Fibroblast of the aortic adventitia (primary cell): ENCODE data around the gene FAM20C. TPM values are rescaled to one million over a fixed set of nuclear protein-coding genes. Genes with fewer than 3 reads are reported as not detected.

Experiments
- DNase-seq: peaks from one replicate; pipeline ENCODE4 v3.0.0-alpha.2; 2010; ENCODE audit warnings: low read depth
- H3K4me3 ChIP-seq: 2 replicates; pipeline ENCODE4 v1.5.1; 2011; ENCODE audit warnings: low read depth, mild to moderate bottlenecking, control low read depth, low read length, moderate library complexity
- total RNA-seq: library from RNA; depleted of rRNA; stranded (reverse); fragments of >200 nt; gene quantifications from 2 replicates; pipeline ENCODE4 v1.2.3, GENCODE V29; 2012; ENCODE audit warnings: low replicate concordance
- TF ChIP-seq, protein P1 (sequence below): IDR thresholded peaks from 2 replicates; pipeline ENCODE4 v1.5.1; 2011; ENCODE audit warnings: mild to moderate bottlenecking, low read length, control low read depth, inconsistent platforms; ENCODE audit not compliant: insufficient read depth

The FAM20C gene
- total RNA-seq, 1 donor: 55.5 TPM

DNA sequence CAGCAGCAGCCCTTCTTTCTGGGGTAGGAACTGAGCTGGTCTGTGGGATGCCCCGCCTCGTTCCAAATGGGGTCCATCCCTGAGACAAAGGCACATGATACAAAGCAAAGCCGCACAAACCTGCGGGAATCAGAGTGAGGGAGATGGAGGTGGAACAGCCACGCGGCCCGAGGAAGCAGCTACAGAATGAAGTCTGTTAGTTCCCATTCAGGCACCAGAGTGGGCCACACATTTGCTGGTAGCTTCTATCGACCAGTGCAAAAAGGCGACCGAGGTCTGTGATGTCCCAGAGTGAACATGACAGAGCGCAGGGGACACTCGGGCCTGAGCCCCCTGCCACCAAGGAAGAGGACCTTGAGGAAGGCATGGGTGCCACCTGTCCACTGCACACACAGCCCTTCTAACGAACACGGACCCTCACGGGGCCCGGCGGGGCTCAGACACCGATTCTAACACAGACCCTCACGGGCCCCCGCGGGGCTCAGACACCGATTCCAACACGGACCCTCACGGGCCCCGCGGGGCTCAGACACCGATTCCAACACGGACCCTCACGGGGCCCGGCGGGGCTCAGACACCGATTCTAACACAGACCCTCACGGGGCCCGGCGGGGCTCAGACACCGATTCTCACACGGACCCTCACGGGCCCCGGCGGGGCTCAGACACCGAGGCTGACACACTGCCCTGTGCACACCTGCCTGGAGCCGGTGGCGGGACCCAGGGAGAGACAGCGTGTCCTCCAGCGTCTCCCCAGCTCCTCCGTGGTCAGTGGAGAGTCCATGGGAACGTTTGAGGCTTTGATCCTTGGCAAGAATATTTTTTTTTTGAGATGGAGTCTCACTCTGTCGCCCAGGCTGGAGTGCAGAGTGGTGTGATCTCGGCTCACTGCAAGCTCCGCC lies 32.8 kb upstream of the FAM20C start:
- no peak for DNase-seq
- no peak overlapping the region for H3K4me3 ChIP-seq
- TF ChIP-seq, protein P1, sequence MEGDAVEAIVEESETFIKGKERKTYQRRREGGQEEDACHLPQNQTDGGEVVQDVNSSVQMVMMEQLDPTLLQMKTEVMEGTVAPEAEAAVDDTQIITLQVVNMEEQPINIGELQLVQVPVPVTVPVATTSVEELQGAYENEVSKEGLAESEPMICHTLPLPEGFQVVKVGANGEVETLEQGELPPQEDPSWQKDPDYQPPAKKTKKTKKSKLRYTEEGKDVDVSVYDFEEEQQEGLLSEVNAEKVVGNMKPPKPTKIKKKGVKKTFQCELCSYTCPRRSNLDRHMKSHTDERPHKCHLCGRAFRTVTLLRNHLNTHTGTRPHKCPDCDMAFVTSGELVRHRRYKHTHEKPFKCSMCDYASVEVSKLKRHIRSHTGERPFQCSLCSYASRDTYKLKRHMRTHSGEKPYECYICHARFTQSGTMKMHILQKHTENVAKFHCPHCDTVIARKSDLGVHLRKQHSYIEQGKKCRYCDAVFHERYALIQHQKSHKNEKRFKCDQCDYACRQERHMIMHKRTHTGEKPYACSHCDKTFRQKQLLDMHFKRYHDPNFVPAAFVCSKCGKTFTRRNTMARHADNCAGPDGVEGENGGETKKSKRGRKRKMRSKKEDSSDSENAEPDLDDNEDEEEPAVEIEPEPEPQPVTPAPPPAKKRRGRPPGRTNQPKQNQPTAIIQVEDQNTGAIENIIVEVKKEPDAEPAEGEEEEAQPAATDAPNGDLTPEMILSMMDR: no peak

DNA sequence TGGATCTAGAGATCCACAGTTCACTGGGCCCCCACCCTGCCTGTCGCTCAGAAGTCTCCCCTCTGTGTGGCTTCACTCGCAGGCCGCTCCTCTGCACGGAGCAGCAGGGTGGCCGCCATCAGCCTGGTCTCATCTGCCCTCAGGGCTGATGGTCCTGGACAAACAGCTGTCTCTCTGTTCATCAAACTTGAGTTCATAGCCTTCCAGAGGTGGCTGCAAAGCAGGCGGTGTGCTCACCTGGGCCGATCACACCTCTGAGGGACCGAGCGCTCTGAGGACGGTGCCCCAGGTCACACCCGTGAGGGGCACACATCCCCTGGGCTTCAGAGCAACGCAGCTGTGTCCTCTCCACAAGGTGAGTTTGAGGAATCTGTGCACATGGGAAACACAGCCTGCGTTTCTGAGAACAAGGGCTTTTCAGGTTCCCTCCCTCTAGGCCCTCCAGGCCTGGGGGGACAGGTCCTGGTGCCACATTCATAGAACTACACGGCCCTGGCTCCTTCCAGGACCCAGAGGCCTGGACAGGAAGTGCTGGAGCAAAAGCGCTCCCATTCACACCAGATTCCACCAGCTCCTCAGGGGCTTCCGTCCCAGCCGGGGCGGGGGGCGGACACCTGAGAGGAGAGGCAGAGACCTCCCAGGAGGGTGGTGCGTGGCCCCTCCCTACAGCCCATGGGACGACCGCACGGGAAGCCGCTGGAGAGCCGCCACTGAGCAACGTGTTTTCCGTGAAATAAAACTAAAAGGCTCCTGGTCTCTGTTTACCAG lies 31.2 kb upstream of the FAM20C start:
- no peak for DNase-seq
- TF ChIP-seq, protein P1: no peak
- H3K4me3 ChIP-seq: no peak overlapping the region

DNA sequence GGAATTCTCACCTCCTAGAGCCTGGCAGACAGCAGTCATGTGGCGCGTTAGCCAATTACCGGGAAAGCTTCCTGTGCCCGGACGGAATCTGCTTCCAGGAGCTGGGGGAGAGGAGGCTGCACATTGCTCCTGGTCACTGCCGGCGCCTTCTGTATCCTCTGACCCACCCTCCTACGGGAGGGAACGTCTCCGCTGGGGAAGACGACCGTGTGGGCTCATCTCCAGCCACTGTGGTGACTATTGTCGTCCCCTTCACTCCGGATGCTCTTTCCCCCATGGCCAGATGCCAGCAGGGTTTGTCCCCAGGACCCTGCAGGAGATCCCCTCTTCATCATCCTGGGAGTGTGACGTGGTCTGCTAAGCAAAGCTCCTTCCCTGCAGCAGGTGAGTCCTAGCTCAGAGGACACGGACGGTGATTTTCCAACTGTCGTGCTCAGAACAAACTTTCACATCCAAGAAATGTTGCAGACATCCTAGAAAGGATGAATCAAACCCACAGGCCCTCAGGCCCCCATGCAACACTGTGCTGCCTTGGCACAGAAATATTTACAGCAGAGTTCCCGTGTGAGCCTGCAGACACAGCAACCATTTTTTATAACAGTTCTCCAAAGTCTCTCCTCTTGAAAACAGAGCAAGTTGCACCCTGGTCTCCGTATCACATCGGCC lies 29.6 kb upstream of the FAM20C start:
- no peak overlapping the region for H3K4me3 ChIP-seq
- TF ChIP-seq, protein P1: no peak
- DNase-seq: no peak

DNA sequence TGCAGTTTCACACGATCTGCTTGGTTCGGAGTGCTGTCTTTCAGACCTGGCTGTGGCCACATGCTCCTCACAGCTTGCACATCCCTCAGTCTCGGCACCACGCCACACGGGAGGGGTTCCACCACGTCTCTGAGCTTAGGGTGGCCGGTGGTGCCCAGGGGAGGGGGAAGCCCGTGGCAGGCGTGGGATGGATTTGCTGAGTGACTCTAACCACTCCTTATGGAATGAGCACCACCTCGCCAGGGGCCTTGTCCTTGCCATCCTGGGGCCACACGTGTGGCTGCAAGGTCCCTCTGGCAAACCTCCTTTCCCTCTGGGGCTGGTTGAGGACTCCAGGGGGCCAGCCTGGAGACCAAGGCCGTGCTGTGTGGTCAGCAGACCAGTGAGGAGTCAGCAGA lies 29.1 kb upstream of the FAM20C start:
- no peak overlapping the region for H3K4me3 ChIP-seq
- TF ChIP-seq, protein P1: no peak
- no peak for DNase-seq

DNA sequence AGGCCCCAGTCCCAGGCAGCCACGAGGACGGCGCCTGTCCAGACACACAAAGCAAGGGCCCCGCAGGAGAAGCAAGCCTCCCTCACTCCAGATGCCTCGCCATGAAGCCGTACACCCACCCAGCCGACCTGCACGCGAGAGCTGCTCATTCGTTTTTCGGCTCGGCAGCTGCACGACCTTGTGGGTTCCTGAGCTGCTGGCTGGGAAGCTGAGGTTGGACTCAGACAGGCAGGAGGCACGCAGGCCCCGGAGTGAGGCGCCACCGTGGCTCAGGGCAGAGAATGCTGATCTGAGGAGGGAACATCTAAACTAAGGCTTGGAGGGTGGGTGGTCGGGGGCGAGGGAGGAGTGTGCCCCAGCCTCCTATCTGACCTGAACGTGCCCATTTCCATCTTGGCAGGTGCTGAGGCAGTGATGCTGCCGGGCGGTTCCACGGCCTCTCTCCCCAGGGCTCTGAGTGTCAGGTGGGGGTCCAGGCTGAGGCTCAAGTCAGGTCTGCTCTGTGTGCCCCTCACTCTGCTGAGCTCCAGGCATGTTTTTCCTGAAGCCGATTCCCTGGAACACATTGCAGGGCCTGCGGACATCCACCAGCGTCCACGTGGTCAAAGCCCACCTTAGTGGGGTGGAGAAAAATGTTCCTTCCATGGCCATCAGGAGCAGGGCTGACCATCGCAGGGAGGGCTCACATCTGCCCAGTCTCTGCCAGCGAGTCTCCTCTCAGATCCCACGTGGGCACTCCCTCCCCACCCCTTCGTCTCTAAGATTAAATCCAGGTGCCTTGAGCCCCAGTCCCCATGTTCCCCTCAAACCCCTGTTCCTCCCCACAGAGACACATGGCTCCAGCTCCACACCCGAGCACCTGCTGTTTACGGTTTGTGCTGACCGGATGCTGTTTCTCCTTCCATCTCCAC lies 28.1 kb upstream of the FAM20C start:
- TF ChIP-seq, protein P1: no peak
- no peak for DNase-seq
- H3K4me3 ChIP-seq: no peak overlapping the region
